HCT116 (cell line): Measurements from ENCODE around the gene EPHA8. TPM values are rescaled to one million over a fixed set of nuclear protein-coding genes. Genes with fewer than 3 reads are reported as not detected.

Experiments
- ATAC-seq: fragments of 200-7000 bp; cut with Tn5 transposase; 2 replicates; pipeline ENCODE4 v1.9.1; 2020; ENCODE audit warnings: mild to moderate bottlenecking, moderate library complexity
- BruUV-seq: library from RNA; stranded (reverse); fragments of 400-500 nt; replicated peaks from 2 replicates; lab custom pipeline; 2021; lab: Mats Ljungman, UMichigan
- CTCF ChIA-PET: fragments of 300-600 bp; sonication (Branson Sonifier 250); formaldehyde crosslinking; loops from one replicate; lab custom pipeline; 2021; ENCODE audit warnings: antibody characterized with exemption; lab: Charles Lee
- POLR2A ChIA-PET: fragments of 300-600, 350-600 bp; sonication (Branson Sonifier 250); formaldehyde crosslinking; loops from one replicate; lab custom pipeline; 2021; ENCODE audit warnings: antibody characterized with exemption; lab: Charles Lee
- RAD21 ChIA-PET, 2 experiments: fragments of 300-600 bp; sonication (Branson Sonifier 250); formaldehyde crosslinking; loops; one replicate each; lab custom pipeline; 2023; ENCODE audit warnings: low total read pairs in 2 of 2; ENCODE audit not compliant: uncharacterized antibody in 2 of 2, unreplicated experiment in 2 of 2, low non-redundant PET in 1 of 2; lab: Charles Lee
- DNase-seq: peaks from one replicate; pipeline ENCODE4 v3.0.0-alpha.2; 2010; ENCODE audit warnings: low read depth, low spot score
- H2AFZ ChIP-seq: fragments of 200-600 bp; shearing (Covaris generic), sonication (generic); 2 replicates; pipeline ENCODE4 v1.6.1; 2017; ENCODE audit warnings: low read depth, mixed run types, mixed read lengths, antibody characterized with exemption, low read length; ENCODE audit not compliant: poor library complexity, severe bottlenecking
- H3K27ac ChIP-seq: 2 replicates; pipeline ENCODE4 v1.5.1; 2012; ENCODE audit warnings: low read depth, low read length
- H3K27me3 ChIP-seq: fragments of 200-600 bp; sonication (generic); 2 replicates; pipeline ENCODE4 v1.6.1; 2016; ENCODE audit warnings: mixed run types, low read length, mixed read lengths; ENCODE audit not compliant: insufficient read depth
- H3K36me3 ChIP-seq, 2 experiments: fragments of 200-500 bp in 1 of 2; fragments of 200-600 bp in 1 of 2; sonication (Bioruptor generic) in 1 of 2; sonication (generic) in 1 of 2; 2 replicates each; pipeline versions ENCODE4 v1.5.1 to v1.6.1; 2014 to 2016; ENCODE audit warnings: low read length in 2 of 2, inconsistent platforms in 1 of 2, mixed read lengths in 1 of 2, mixed run types in 1 of 2; ENCODE audit not compliant: insufficient read depth in 2 of 2, control insufficient read depth in 1 of 2
- H3K4me1 ChIP-seq, 2 experiments: fragments of 200-600 bp in 1 of 2; sonication (generic) in 1 of 2; 2 replicates each; pipeline versions ENCODE4 v1.5.1 to v1.6.1; 2012 to 2017; ENCODE audit warnings: low read length in 2 of 2, inconsistent platforms in 1 of 2, mild to moderate bottlenecking in 1 of 2, mixed read lengths in 1 of 2, mixed run types in 1 of 2, moderate library complexity in 1 of 2; ENCODE audit not compliant: insufficient read depth in 2 of 2, control insufficient read depth in 1 of 2
- H3K4me2 ChIP-seq: fragments of 200-600 bp; sonication (generic); 2 replicates; pipeline ENCODE4 v1.6.1; 2017; ENCODE audit warnings: mixed run types, low read length, mixed read lengths
- H3K4me3 ChIP-seq, 2 experiments: fragments of 200-600 bp in 1 of 2; sonication (generic) in 1 of 2; replicated peaks in 1 of 2; 2 replicates each; pipeline ENCODE4 v1.5.1; 2011 to 2016; ENCODE audit warnings: low read length in 2 of 2, control low read depth in 1 of 2, low read depth in 1 of 2, mild to moderate bottlenecking in 1 of 2, mixed read lengths in 1 of 2, mixed run types in 1 of 2
- H3K79me2 ChIP-seq: fragments of 200-600 bp; sonication (generic); 2 replicates; pipeline ENCODE4 v1.6.1; 2017; ENCODE audit warnings: mild to moderate bottlenecking, mixed run types, low read length, moderate library complexity, mixed read lengths; ENCODE audit not compliant: insufficient read depth
- H3K9ac ChIP-seq: fragments of 200-600 bp; sonication (generic); 2 replicates; pipeline ENCODE4 v1.6.1; 2016; ENCODE audit warnings: low read length, mixed read lengths
- H3K9me2 ChIP-seq: fragments of 200-600 bp; sonication (generic), shearing (Covaris generic); 2 replicates; pipeline ENCODE4 v1.6.1; 2017; ENCODE audit warnings: mixed run types, mild to moderate bottlenecking, moderate library complexity; ENCODE audit not compliant: insufficient read depth
- H3K9me3 ChIP-seq, 2 experiments: fragments of 200-500 bp in 1 of 2; fragments of 200-600 bp in 1 of 2; sonication (Bioruptor generic) in 1 of 2; sonication (generic) in 1 of 2; 2 replicates each; pipeline ENCODE4 v1.6.1; 2014 to 2017; ENCODE audit warnings: low read length in 2 of 2, mixed read lengths in 2 of 2, inconsistent platforms in 1 of 2, low read depth in 1 of 2, mild to moderate bottlenecking in 1 of 2, mixed run types in 1 of 2, moderate library complexity in 1 of 2; ENCODE audit not compliant: control insufficient read depth in 1 of 2, insufficient read depth in 1 of 2
- H4K20me1 ChIP-seq: fragments of 200-600 bp; sonication (generic), shearing (Covaris generic); 2 replicates; pipeline ENCODE4 v1.6.1; 2017; ENCODE audit warnings: mixed run types, mild to moderate bottlenecking, moderate library complexity; ENCODE audit not compliant: insufficient read depth
- CBX3 ChIP-seq: IDR thresholded peaks from 2 replicates; pipeline ENCODE4 v1.6.1; 2012; ENCODE audit warnings: low read depth
- EZH2 ChIP-seq: fragments of 200-600 bp; sonication (generic); IDR thresholded peaks from 2 replicates; pipeline ENCODE4 v1.6.1; 2017; ENCODE audit warnings: antibody characterized with exemption, mixed run types
- POLR2AphosphoS5 ChIP-seq: IDR thresholded peaks from 2 replicates; pipeline ENCODE4 v1.6.1; 2011; ENCODE audit warnings: mild to moderate bottlenecking, low read depth, low read length, moderate library complexity
- intact Hi-C: fragments of 100-400 bp; cut with micrococcal nuclease; formaldehyde crosslinking; loops from 2 replicates; pipeline ENCODE4 v1.10.0; 2022
- total RNA-seq: library from RNA; stranded (reverse); gene quantifications from one replicate; pipeline ENCODE4 v1.2.1, GENCODE V29; 2021; ENCODE audit not compliant: unreplicated experiment
- TF ChIP-seq, protein P1 (sequence below), 3 experiments: fragments of 200-600 bp in 1 of 3; sonication (generic) in 1 of 3; IDR thresholded peaks in 2 of 3; conservative IDR thresholded peaks in 1 of 3; 2 replicates each; pipeline ENCODE4 v1.5.1; 2012 to 2017; ENCODE audit warnings: low read depth in 2 of 3, low read length in 2 of 3, antibody characterized with exemption in 1 of 3, borderline replicate concordance in 1 of 3, control low read depth in 1 of 3, mild to moderate bottlenecking in 1 of 3, mixed read lengths in 1 of 3, mixed run types in 1 of 3, moderate library complexity in 1 of 3; ENCODE audit not compliant: insufficient read depth in 1 of 3
- TF ChIP-seq, protein P2 (sequence below): IDR thresholded peaks from 2 replicates; pipeline ENCODE4 v1.6.1; 2012

Gene EPHA8
- total RNA-seq, 1 experiment from 2014 or later, result 0.30 TPM

DNA sequence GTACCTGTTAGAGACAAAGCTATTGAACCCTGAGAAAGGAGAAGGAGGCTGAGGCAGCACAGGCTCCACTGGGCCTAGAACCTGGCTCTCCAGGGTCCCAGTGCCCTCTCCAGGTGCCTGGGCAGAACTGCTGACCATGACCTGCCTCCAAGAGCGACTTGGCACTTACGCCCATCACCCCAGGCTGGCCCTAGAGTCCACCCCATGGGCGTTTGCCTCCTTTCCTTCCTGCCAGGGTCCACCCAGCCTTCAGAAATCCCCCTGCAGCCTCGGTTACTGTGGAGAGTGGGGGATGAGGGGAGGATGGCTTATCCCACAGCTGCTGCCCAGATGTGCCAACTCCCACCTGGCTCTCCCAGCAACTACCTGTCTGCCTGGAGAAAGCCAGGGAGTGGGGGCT is 58.5 kb downstream of the EPHA8 start:
- POLR2A ChIA-PET, result no interaction called here

More for the DNA sequence above, 58.5 kb downstream of the EPHA8 start:
- no peaks in the 10 kb centered on the region for H3K79me2 ChIP-seq
- ChIA-PET RAD21 (no interaction called here), CTCF (no interaction called here)
- no peaks in the 10 kb centered on the region for H3K36me3 ChIP-seq
- DNase-seq (no peak), ATAC-seq (no peak)
- no TSS peak for BruUV-seq
- no peaks in the 10 kb centered on the region for H4K20me1 ChIP-seq
- H3K27ac ChIP-seq, result no peak overlapping the region
- H2AFZ ChIP-seq, result no peak overlapping the region
- H3K4me3 ChIP-seq, result no peak overlapping the region
- H3K4me2 ChIP-seq, result no peak overlapping the region
- intact Hi-C loops, result loop anchor here (10.0 kb wide), 1 partner anchor 97 kb away; no protein-coding TSS in a partner anchor
- no peak for TF ChIP-seq POLR2AphosphoS5
- no peak for TF ChIP-seq CBX3
- no peak for TF ChIP-seq EZH2
- TF ChIP-seq, protein P1, sequence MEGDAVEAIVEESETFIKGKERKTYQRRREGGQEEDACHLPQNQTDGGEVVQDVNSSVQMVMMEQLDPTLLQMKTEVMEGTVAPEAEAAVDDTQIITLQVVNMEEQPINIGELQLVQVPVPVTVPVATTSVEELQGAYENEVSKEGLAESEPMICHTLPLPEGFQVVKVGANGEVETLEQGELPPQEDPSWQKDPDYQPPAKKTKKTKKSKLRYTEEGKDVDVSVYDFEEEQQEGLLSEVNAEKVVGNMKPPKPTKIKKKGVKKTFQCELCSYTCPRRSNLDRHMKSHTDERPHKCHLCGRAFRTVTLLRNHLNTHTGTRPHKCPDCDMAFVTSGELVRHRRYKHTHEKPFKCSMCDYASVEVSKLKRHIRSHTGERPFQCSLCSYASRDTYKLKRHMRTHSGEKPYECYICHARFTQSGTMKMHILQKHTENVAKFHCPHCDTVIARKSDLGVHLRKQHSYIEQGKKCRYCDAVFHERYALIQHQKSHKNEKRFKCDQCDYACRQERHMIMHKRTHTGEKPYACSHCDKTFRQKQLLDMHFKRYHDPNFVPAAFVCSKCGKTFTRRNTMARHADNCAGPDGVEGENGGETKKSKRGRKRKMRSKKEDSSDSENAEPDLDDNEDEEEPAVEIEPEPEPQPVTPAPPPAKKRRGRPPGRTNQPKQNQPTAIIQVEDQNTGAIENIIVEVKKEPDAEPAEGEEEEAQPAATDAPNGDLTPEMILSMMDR (IDR thresholded peaks at IDR 0.05 in 2 of 3, conservative IDR thresholded peaks at IDR 0.05 in 1 of 3; ENCODE audit: borderline replicate concordance in 1 of 3, insufficient read depth in 1 of 3, low read depth in 2 of 3, low read length in 2 of 3), result no peak
- TF ChIP-seq, protein P2, sequence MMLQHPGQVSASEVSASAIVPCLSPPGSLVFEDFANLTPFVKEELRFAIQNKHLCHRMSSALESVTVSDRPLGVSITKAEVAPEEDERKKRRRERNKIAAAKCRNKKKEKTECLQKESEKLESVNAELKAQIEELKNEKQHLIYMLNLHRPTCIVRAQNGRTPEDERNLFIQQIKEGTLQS, result no peak
- H3K4me1 ChIP-seq, result no peaks in the 10 kb centered on the region
- H3K27me3 ChIP-seq, result peaks cover 55% of the 10 kb centered on the region
- H3K9me3 ChIP-seq, result no peaks in the 10 kb centered on the region
- no peaks in the 10 kb centered on the region for H3K9me2 ChIP-seq
- H3K9ac ChIP-seq, result no peak overlapping the region
